GM19035 (cell line): ENCODE data around the gene DPEP1.
"Not testable (repeated sequence)": the region's sequence is repeated elsewhere in the genome, so short reads cannot be mapped to it uniquely, and the experiment has no call there.

Experiments
- ATAC-seq: cut with Tn5 transposase; IDR thresholded peaks from one replicate; pipeline ENCODE4 v1.9.1; 2021; ENCODE audit not compliant: unreplicated experiment

DPEP1 gene

GRCh38 chr16:89613231-89613953, at the start of gene DPEP1:
Gene DPEP1, plus strand, starts transcription at chr16:89613642. Its CDS starts 16,769 bp downstream, at chr16:89630411.
- ATAC-seq: no peak

- ATAC-seq: no peak
Observed at GRCh38 chr16:89564476-89565255, 48.8 kb upstream of the DPEP1 start.

DNA sequence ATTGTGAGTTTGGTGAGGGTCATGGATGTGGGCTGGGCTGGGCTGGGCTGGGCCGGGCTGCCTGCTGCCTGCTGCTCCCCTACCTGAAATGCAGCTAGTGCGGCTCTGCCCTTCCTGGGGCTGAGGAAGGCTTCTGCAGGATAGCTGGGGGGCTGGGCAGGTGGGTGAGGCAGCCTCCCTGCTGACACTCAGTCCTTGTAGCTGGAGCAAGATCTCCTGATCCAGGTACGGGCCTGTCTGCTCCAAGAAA, 48.3 kb upstream of the DPEP1 start:
- no peak for ATAC-seq

- no peak for ATAC-seq
Observed at GRCh38 chr16:89565506-89566372, 47.7 kb upstream of the DPEP1 start.

DNA sequence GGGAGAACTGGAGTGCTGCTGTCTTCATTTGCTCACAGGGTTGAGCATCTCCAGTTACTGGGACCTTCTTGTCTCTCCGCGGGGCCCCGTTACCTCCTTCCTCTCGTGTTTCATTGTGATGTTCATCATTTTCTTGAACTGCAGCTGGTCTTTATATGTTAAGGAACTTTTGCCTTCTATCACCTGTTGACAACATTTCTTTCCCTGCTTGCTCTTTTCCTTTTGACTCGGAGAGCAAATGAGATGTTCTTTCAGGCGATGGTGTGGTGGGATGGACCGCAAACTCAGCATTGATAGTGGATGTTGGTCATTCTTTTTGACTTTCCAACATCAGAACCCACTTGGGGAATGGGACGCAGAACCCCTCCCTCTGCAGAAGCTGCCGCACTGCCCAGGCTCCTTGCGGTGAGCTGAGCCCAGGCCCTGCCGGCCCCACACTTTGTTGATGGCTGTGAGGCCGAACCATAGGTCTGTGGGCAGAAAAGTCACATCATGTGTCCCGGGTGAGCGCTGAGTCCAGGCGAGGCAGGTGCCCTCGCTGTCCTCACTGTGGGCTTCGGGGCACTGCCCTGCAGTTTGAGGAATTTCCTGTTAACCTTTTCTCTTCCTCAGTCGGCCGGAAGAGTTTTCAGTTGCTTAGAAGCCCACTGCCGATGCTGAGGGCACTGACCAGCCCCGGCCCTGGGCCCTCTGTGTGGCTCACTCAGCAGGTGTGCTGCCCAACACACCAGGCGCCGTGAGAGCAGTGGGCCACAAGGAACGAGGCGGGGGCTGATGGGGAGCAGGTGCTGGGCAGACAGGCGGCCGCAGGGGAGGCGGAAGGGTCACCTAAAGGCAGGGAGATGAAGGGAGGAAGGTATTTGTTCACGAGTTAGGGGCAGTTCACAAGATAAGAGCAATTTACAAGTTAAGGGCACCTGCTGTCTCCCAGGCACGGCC, 45.5 kb upstream of the DPEP1 start:
- no peak for ATAC-seq

DNA sequence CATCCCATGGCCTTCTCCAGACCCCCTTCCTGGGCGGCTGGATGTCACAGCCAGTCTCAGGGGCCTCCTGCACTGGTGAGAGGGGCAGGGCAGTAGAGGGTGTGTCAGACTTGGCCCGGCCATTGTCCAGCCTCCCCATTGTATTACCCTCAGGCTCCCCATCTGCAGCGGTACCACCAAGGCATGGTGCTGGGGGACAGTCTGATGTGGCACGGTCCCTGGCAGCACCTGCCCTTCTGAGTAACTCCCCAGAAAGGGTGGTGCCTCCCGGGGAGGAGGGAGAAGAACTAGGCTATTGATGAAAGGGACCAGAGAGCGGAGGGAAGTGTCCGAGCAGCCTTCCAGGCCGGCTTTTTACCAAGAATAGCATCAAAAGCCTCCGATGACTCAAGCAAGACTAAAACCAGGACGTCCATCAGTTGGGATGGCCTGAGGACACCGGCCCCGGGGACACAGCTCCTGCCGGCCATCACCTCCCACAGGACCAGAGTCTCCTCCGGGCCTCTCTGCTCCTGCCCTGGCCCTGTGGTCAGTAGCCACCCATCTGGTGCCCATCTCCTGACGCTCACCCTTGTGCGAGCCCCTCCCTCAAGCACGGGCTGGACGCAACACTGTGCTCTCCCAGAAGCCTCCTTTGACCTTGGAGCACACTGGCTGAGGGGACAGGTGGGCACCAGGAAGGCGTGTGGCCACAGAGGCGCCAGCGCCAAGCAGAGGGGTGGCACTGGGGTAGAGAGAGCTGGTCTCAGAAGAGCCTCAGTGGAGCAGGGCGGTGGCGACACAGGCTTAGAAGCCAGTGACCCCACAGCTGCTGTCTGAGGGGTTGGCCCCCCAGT, 43.7 kb upstream of the DPEP1 start:
- no peak for ATAC-seq

DNA sequence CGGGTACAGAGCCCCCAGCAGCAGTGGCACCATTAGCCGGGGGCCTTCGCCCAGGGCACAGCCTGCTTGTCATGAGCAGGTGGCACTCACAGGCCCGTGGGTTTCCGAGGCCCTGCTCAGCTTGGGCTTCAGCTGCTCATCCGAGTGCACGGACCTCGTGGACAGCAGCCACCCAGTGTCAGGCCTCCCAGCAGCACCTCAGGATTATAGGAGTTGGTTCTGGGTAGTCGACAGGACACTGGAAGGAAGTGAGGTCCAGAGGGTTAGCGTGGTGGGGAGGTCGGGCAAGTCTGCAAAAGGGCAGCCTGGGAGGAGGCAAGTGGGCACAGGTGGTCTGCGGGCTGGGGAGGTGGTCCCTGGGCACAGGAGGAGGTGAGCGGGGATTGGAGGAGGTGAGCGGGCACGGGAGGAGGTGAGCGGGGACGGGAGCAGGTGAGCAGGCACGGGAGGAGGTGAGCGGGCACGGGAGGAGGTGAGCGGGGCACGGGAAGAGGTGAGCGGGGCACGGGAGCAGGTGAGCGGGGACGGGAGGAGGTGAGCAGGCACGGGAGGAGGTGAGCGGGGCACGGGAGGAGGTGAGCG, 43.0 kb upstream of the DPEP1 start:
- ATAC-seq: no peak

GRCh38 chr16:89570983-89571598, 42.4 kb upstream of the DPEP1 start:
- not testable (repeated sequence) for ATAC-seq

- no peak for ATAC-seq
Observed at GRCh38 chr16:89571636-89572035, 41.8 kb upstream of the DPEP1 start.

DNA sequence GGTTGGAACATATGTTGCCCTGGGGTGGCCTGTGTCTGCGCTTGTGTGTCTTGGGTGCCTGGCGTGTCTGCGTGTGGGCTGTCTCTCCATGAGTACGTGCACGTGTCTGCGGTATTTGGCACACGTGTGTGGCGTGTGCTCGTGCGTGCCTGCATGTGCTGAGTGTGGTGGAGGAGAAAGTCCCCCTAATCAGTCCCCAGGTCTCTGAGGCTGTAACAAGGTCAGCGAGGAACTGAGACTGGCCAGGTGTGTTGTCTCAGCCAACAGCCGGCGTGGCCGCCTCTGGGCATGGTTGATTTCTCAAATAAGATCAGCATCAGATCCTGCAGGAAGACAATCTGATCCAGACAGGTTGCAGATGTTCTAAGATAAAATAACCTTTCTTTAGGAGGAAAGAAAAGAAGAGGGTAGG, 41.4 kb upstream of the DPEP1 start:
- no peak for ATAC-seq

GRCh38 chr16:89572485-89573205, 40.8 kb upstream of the DPEP1 start:
- no peak for ATAC-seq

DNA sequence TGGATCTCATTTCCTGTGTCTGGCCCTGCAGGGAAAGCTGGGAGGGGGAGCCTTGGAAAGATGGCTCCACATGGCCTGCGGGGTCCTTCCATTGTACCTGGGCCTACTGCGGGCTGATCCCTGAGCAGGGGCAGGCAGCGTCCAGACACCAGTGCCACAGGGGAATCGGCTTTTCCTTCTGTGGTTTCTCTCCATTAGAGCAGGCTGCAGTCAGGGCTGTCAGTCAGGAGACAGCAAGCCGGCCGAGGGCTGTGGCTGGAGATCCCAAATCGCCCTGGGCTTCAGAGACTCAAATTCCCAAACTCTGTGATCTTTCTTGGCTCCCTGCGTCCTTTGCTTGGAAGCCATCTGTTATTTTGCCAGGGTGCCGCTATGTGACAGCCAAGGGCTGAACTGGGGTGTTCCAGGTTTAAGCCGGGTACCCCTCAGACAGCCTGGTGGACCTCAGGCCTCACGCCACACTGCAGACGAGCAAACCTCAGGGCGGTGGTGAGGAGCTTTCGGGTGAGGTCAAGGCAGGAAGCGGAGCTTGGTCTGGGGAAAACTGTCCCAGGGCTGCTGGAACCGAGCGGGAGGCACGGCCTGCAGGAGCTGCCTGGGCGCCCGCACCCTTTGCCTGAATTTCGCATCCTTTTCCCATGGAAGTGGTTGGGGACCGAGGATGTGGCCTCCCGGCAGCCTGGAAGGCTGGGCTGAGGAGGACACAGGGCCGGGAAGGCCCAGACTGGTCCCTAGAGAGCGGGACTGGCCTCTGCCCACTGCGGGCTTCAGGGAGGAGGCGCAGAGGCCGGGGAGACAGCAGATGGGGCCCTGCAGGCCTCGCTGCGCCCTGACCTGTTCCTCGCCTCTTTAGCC, 39.4 kb upstream of the DPEP1 start:
- ATAC-seq: no peak

DNA sequence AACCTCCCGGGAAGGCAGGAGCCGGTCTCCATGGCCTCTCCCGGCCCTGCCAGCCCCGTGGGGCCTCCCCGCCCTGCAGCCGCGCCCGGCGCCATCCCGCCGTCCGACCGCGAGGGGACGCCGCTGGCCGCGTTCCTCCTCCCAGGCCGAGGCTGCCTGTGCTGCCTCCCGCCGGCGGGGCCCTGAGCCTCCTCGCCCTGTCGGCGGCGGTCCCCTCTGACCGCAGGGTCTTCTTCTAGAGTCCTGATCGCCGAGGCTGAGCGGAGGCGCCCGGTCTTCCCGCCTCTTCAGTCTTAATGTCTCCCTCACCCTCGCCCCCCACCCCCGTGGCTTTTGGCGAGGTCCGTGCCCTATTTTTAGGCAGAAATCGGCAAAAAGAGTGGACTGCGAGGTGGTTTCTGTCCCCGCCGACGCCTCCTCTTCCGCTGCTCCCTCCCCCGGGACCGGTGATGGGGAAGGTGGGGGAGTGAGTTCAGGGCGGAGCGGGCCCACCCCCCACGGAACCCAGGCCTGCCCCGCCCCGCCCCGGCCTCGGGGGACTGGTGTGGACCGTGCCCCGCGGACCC, 38.7 kb upstream of the DPEP1 start:
- no peak for ATAC-seq

DNA sequence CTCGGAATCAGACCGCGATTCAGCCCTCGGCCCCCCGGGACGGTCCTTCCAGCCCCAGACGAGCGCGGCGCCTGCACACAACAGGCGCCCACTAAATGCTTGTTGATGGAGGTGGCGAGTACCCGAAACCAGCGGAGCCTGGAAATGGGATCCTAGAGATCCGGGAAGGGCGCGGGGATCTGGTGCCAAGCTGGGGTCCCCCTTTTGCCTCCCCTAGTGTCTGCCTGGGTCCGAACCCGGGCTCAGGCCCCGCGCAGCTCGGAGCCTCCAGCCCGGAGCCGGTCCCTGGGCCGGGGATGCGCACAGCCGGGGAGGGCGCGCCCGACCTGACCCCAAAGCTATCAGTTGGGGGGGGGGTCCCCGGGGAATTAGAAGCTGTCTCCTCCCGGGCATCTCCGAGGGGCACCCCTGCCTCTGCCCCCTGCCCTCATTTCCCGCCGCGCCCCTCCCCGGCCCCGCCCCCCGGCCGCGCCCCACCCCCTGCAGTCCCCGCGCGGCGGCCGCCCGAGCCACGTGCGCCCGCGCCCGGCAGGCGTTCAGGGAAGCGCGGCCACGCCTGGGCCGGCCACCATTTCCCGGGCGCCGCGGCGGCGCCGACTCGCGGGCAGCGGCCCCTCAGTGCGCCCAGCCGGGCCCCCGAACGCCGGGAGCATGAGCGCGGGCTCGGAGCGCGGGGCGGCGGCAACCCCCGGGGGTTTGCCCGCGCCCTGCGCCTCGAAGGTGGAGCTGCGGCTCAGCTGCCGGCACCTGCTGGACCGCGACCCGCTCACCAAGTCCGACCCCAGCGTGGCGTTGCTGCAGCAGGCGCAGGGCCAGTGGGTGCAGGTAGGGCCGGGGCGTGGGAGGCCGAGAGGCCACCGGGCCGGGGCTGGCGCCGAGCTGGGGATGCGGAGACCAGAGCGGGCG, 37.9 kb upstream of the DPEP1 start, which contains the start of gene CPNE7:
CPNE7 (plus strand) TSS at position 512 of the 906 bp plus-strand sequence; CDS start at position 652, 140 bp downstream.
- no peak for ATAC-seq

GRCh38 chr16:89576153-89577054, 37.0 kb upstream of the DPEP1 start:
- no peak for ATAC-seq
